ENCODE data around the gene CYP2B6.

The CYP2B6 gene

DNA sequence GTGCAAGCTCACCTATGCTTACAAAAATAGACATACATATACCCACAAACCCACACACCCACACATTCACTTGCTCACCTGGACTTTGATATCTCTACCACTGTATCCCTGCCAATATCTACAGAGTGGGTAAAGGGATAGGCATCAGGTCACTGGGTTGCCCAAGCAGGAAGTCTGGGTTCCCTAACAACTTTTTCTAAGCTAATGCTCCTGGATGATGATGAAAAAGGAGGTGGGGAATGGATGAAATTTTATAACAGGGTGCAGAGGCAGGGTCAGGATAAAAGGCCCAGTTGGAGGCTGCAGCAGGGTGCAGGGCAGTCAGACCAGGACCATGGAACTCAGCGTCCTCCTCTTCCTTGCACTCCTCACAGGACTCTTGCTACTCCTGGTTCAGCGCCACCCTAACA lies at the start of gene CYP2B6:
TSS of gene CYP2B6 (plus strand) at position 311 of the 410 bp plus-strand sequence. CDS start at position 335, 24 bp downstream.
- no peaks in the 10 kb centered on the region for H3K4me1 ChIP-seq (ENCODE audit: control insufficient read depth in 5 of 5, insufficient read depth in 5 of 5, low read length in 5 of 5)
- peaks cover 0 to 10% (median 4%) of the 10 kb centered on the region in 5 donors for H3K9me3 ChIP-seq (ENCODE audit: control insufficient read depth in 5 of 5, low read length in 5 of 5)
- H3K9ac ChIP-seq (ENCODE audit: low read length in 5 of 5) = no peak within 1 kb of the TSS
- H3K27me3 ChIP-seq (ENCODE audit: control insufficient read depth in 5 of 5, insufficient read depth in 4 of 5, low read length in 5 of 5) = no peaks in the 10 kb centered on the region
- no peaks in the 10 kb centered on the region for H3K36me3 ChIP-seq (ENCODE audit: control insufficient read depth in 5 of 5, insufficient read depth in 5 of 5, low read length in 5 of 5)
- no peak within 1 kb of the TSS for H3K27ac ChIP-seq (ENCODE audit: low read depth, low read length)
- no peak within 1 kb of the TSS for H3K4me3 ChIP-seq (ENCODE audit: low read depth in 1 of 5, low read length in 5 of 5)

- Histone ChIP-seq H3K27me3 (ENCODE audit: control insufficient read depth in 5 of 5, insufficient read depth in 4 of 5, low read length in 5 of 5) (no peaks in the 10 kb centered on the region), H3K9me3 (ENCODE audit: control insufficient read depth in 5 of 5, low read length in 5 of 5) (peaks cover 0 to 3% (median 0%) of the 10 kb centered on the region in 5 donors)
Measured at GRCh38 chr19:40941481-40942219, 49.4 kb upstream of the CYP2B6 start.

GRCh38 chr19:40945645-40946044 lies 45.4 kb upstream of the CYP2B6 start:
- Histone ChIP-seq H3K36me3 (ENCODE audit: control insufficient read depth in 5 of 5, insufficient read depth in 5 of 5, low read length in 5 of 5) (no peaks in the 10 kb centered on the region), H3K4me3 (ENCODE audit: low read depth in 1 of 5, low read length in 5 of 5) (no peak overlapping the region), H3K27ac (ENCODE audit: low read depth, low read length) (no peak overlapping the region), H3K9me3 (ENCODE audit: control insufficient read depth in 5 of 5, low read length in 5 of 5) (peaks cover 0 to 3% (median 0%) of the 10 kb centered on the region in 5 donors), H3K9ac (ENCODE audit: low read length in 5 of 5) (no peak overlapping the region), H3K4me1 (ENCODE audit: control insufficient read depth in 5 of 5, insufficient read depth in 5 of 5, low read length in 5 of 5) (peaks cover 0 to 4% (median 0%) of the 10 kb centered on the region in 5 donors), H3K27me3 (ENCODE audit: control insufficient read depth in 5 of 5, insufficient read depth in 4 of 5, low read length in 5 of 5) (no peaks in the 10 kb centered on the region)

More at GRCh38 chr19:40941481-40942219, 49.4 kb upstream of the CYP2B6 start:
- Histone ChIP-seq H3K4me3 (ENCODE audit: low read depth in 1 of 5, low read length in 5 of 5) (no peak overlapping the region), H3K27ac (ENCODE audit: low read depth, low read length) (no peak overlapping the region), H3K9ac (ENCODE audit: low read length in 5 of 5) (no peak overlapping the region), H3K36me3 (ENCODE audit: control insufficient read depth in 5 of 5, insufficient read depth in 5 of 5, low read length in 5 of 5) (no peaks in the 10 kb centered on the region), H3K4me1 (ENCODE audit: control insufficient read depth in 5 of 5, insufficient read depth in 5 of 5, low read length in 5 of 5) (no peaks in the 10 kb centered on the region)

DNA sequence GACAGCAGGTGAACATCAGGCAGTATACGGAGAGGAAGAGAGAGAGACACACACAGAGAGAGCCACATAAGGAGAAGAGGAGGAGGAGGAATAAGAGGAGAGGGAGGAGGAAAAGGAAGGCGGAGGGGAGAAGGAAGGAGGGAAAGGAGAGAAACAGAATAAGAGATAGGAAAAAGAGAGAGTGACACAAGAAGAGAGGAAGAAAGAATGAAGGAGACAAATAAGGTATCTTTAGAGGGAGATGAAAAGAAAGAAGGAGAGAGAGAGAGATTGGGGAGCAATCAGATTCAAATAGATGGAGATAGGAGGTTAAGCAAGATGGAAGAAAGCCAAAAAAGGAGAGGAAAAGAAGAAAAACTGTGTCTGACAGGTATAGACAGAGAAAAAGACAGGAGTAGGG lies 44.0 kb upstream of the CYP2B6 start:
- Histone ChIP-seq H3K27ac (ENCODE audit: low read depth, low read length) (no peak overlapping the region), H3K4me3 (ENCODE audit: low read depth in 1 of 5, low read length in 5 of 5) (no peak overlapping the region), H3K9ac (ENCODE audit: low read length in 5 of 5) (no peak overlapping the region)

DNA sequence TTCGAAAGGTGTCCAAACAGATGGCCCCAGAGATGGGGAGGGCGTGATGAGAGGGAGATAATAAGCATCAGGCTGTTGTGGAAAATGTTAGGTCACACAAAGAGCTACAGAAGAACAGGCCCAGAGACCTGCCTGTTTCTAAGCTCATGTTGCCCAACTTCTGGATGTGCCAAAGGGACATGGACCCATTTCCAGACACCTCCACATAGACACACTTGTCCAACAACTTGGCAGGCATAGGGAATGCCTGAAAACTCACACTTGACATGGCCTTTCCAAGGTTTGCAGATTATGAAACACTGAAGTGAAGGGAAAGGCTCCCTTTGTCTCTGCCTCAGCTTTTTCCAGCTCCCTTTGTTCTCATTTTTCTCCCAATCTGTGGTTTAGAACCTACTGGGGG lies 43.5 kb upstream of the CYP2B6 start:
- Histone ChIP-seq H3K4me1 (ENCODE audit: control insufficient read depth in 5 of 5, insufficient read depth in 5 of 5, low read length in 5 of 5) (peaks cover 0 to 4% (median 0%) of the 10 kb centered on the region in 5 donors), H3K36me3 (ENCODE audit: control insufficient read depth in 5 of 5, insufficient read depth in 5 of 5, low read length in 5 of 5) (no peaks in the 10 kb centered on the region), H3K27ac (ENCODE audit: low read depth, low read length) (no peak overlapping the region), H3K9me3 (ENCODE audit: control insufficient read depth in 5 of 5, low read length in 5 of 5) (peaks cover 0 to 4% (median 0%) of the 10 kb centered on the region in 5 donors), H3K27me3 (ENCODE audit: control insufficient read depth in 5 of 5, insufficient read depth in 4 of 5, low read length in 5 of 5) (no peaks in the 10 kb centered on the region), H3K9ac (ENCODE audit: low read length in 5 of 5) (no peak overlapping the region), H3K4me3 (ENCODE audit: low read depth in 1 of 5, low read length in 5 of 5) (no peak overlapping the region)

More for the DNA sequence above, 44.0 kb upstream of the CYP2B6 start:
- peaks cover 0 to 4% (median 0%) of the 10 kb centered on the region in 5 donors for H3K4me1 ChIP-seq (ENCODE audit: control insufficient read depth in 5 of 5, insufficient read depth in 5 of 5, low read length in 5 of 5)
- peaks cover 0 to 3% (median 0%) of the 10 kb centered on the region in 5 donors for H3K9me3 ChIP-seq (ENCODE audit: control insufficient read depth in 5 of 5, low read length in 5 of 5)
- H3K27me3 ChIP-seq (ENCODE audit: control insufficient read depth in 5 of 5, insufficient read depth in 4 of 5, low read length in 5 of 5) = no peaks in the 10 kb centered on the region
- H3K36me3 ChIP-seq (ENCODE audit: control insufficient read depth in 5 of 5, insufficient read depth in 5 of 5, low read length in 5 of 5) = no peaks in the 10 kb centered on the region

- Histone ChIP-seq H3K4me1 (ENCODE audit: control insufficient read depth in 5 of 5, insufficient read depth in 5 of 5, low read length in 5 of 5) (peaks cover 0 to 4% (median 0%) of the 10 kb centered on the region in 5 donors), H3K27ac (ENCODE audit: low read depth, low read length) (no peak overlapping the region), H3K9me3 (ENCODE audit: control insufficient read depth in 5 of 5, low read length in 5 of 5) (peaks cover 0 to 14% (median 8%) of the 10 kb centered on the region in 5 donors), H3K27me3 (ENCODE audit: control insufficient read depth in 5 of 5, insufficient read depth in 4 of 5, low read length in 5 of 5) (no peaks in the 10 kb centered on the region), H3K9ac (ENCODE audit: low read length in 5 of 5) (no peak overlapping the region), H3K4me3 (ENCODE audit: low read depth in 1 of 5, low read length in 5 of 5) (no peak overlapping the region), H3K36me3 (ENCODE audit: control insufficient read depth in 5 of 5, insufficient read depth in 5 of 5, low read length in 5 of 5) (no peaks in the 10 kb centered on the region)
Measured at GRCh38 chr19:40948580-40949299, 42.3 kb upstream of the CYP2B6 start.

GRCh38 chr19:40954573-40954972 lies 36.5 kb upstream of the CYP2B6 start:
- Histone ChIP-seq H3K27me3 (ENCODE audit: control insufficient read depth in 5 of 5, insufficient read depth in 4 of 5, low read length in 5 of 5) (peaks cover 0 to 2% (median 0%) of the 10 kb centered on the region in 5 donors), H3K27ac (ENCODE audit: low read depth, low read length) (no peak overlapping the region), H3K4me1 (ENCODE audit: control insufficient read depth in 5 of 5, insufficient read depth in 5 of 5, low read length in 5 of 5) (no peaks in the 10 kb centered on the region), H3K9ac (ENCODE audit: low read length in 5 of 5) (no peak overlapping the region), H3K36me3 (ENCODE audit: control insufficient read depth in 5 of 5, insufficient read depth in 5 of 5, low read length in 5 of 5) (no peaks in the 10 kb centered on the region), H3K9me3 (ENCODE audit: control insufficient read depth in 5 of 5, low read length in 5 of 5) (peaks cover 14 to 47% (median 35%) of the 10 kb centered on the region in 5 donors), H3K4me3 (ENCODE audit: low read depth in 1 of 5, low read length in 5 of 5) (peak overlapping the region in 2 of 5 donors; percentile 5 to 16)

DNA sequence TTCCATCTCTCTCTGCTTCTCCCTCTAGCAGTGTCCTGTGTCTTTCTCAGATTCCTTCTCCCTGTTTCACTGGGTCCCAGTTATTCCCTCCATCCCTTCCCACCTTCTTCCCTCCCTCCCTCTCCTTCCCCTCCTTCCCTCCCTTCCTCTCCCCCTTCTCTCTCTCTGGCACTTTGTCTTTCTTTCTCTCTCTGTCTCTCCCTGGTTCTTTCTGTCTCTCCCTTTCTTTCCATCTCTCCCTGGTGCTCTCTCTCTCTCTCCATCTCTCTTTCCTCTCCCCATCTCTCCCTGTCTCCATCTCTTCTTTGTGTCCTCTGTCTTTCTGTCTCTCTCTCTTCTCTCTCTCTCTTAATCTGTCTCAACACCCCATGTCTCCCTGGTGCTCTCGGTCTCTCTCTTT lies 31.7 kb upstream of the CYP2B6 start:
- peaks cover 0 to 6% (median 0%) of the 10 kb centered on the region in 5 donors for H3K27me3 ChIP-seq (ENCODE audit: control insufficient read depth in 5 of 5, insufficient read depth in 4 of 5, low read length in 5 of 5)
- H3K4me3 ChIP-seq (ENCODE audit: low read depth in 1 of 5, low read length in 5 of 5) = no peak overlapping the region
- peaks cover 10 to 27% (median 24%) of the 10 kb centered on the region in 5 donors for H3K9me3 ChIP-seq (ENCODE audit: control insufficient read depth in 5 of 5, low read length in 5 of 5)
- peaks cover 0 to 27% (median 16%) of the 10 kb centered on the region in 5 donors for H3K4me1 ChIP-seq (ENCODE audit: control insufficient read depth in 5 of 5, insufficient read depth in 5 of 5, low read length in 5 of 5)
- no peak overlapping the region for H3K27ac ChIP-seq (ENCODE audit: low read depth, low read length)
- H3K9ac ChIP-seq (ENCODE audit: low read length in 5 of 5) = no peak overlapping the region
- no peaks in the 10 kb centered on the region for H3K36me3 ChIP-seq (ENCODE audit: control insufficient read depth in 5 of 5, insufficient read depth in 5 of 5, low read length in 5 of 5)

GRCh38 chr19:40960062-40960685 lies 30.9 kb upstream of the CYP2B6 start:
- Histone ChIP-seq H3K4me3 (ENCODE audit: low read depth in 1 of 5, low read length in 5 of 5) (no peak overlapping the region), H3K27me3 (ENCODE audit: control insufficient read depth in 5 of 5, insufficient read depth in 4 of 5, low read length in 5 of 5) (peaks cover 0 to 6% (median 0%) of the 10 kb centered on the region in 5 donors), H3K9ac (ENCODE audit: low read length in 5 of 5) (no peak overlapping the region), H3K4me1 (ENCODE audit: control insufficient read depth in 5 of 5, insufficient read depth in 5 of 5, low read length in 5 of 5) (peaks cover 0 to 27% (median 16%) of the 10 kb centered on the region in 5 donors), H3K27ac (ENCODE audit: low read depth, low read length) (no peak overlapping the region), H3K36me3 (ENCODE audit: control insufficient read depth in 5 of 5, insufficient read depth in 5 of 5, low read length in 5 of 5) (no peaks in the 10 kb centered on the region), H3K9me3 (ENCODE audit: control insufficient read depth in 5 of 5, low read length in 5 of 5) (peaks cover 3 to 19% (median 16%) of the 10 kb centered on the region in 5 donors)

Data from subcutaneous abdominal adipose tissue (tissue), 5 donors.